ENCODE results near the gene CAMSAP1. TPM values are rescaled to one million over a fixed set of nuclear protein-coding genes. Genes with fewer than 3 reads are reported as not detected.

CAMSAP1 gene
- total RNA-seq, 1 experiment from 2014 or later, result 24.8 TPM

DNA sequence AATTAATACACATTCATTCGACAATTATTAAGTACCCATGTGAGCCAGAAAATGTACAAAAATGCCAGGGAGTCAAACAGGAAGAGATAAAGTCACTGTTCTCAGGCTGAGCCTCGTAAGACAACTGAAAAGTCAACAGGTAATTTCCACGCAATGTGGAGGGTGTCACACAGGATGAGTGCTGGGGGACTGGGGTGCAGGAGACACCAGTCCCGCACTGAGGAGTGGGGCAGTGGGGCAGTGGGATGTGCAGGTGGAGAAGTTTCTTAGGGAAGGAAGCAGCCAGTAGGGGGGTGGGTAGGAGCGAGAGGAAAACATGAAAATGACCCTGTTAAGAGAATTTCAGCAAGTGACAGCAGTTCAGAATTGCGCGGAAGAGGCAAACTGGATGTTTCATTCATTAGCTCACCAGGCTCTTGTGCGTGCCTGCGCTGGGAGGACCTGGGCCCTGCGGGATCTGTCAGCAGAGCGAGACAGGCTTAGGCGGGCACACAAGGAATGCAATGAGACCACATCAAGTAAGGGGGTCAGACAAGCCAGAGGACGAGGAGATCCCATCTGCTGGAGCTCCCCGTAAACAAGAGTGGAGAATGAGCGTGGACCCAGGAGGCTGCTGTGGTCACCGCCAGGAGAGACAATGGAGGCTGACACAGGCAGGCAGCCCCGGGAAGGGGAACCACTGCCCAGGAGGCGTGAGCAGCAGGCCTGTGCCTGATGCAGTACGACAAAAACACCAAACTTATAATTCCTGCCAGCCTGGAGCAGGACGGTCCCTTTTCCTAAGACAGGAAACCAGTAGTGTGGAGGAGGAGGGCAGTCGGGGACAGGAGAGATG, 21.0 kb downstream of the CAMSAP1 start:
- POLR2A ChIA-PET, result no interaction called here
- H3K27me3 ChIP-seq (ENCODE audit: control insufficient read depth, insufficient read depth, low read length), result no peaks in the 10 kb centered on the region
- DNase-seq (ENCODE audit: low read depth, low spot score), result no peak

DNA sequence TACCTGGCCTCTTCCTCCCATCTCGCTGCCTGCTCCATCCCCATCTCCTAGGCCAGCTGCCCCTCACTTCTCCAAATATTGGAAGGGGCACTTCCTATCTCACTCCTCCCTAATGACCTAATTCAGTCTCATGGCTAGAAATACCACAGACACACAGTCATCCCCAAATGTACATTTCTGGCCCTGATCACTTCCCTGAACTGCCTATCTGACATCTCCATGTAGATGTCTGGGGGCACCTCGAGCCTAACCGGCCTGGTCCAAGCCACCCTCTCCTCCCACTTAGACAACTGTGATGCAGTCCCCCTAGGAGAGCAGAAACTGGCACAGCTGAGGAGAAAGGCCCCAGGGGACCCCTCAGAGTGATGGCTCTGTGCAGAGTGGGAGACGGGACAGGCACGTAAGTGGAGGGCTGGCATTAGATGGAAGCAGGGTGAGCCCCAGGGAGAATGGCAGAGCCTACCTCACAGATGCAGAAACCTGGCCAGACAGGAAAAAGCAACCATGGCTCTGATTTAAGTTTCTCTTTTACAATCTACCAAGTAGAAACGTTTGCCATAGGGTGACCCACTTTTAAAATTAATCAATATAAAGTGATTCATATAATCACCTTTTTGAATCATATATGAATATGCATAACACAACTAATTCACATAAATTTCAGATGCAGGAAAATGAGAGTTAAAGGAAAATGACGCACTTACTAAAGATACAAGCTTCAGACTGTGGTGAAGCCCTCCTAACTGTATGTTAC, 22.1 kb downstream of the CAMSAP1 start:
- in situ Hi-C loops (cut with HindIII; ENCODE audit: low pct_unique_long_range_greater_than_20kb, low sequenced_read_pairs) (no loop called here), intact Hi-C loops (cut with micrococcal nuclease; ENCODE audit: unreplicated experiment) (no loop called here)
- TF ChIP-seq, protein P1, sequence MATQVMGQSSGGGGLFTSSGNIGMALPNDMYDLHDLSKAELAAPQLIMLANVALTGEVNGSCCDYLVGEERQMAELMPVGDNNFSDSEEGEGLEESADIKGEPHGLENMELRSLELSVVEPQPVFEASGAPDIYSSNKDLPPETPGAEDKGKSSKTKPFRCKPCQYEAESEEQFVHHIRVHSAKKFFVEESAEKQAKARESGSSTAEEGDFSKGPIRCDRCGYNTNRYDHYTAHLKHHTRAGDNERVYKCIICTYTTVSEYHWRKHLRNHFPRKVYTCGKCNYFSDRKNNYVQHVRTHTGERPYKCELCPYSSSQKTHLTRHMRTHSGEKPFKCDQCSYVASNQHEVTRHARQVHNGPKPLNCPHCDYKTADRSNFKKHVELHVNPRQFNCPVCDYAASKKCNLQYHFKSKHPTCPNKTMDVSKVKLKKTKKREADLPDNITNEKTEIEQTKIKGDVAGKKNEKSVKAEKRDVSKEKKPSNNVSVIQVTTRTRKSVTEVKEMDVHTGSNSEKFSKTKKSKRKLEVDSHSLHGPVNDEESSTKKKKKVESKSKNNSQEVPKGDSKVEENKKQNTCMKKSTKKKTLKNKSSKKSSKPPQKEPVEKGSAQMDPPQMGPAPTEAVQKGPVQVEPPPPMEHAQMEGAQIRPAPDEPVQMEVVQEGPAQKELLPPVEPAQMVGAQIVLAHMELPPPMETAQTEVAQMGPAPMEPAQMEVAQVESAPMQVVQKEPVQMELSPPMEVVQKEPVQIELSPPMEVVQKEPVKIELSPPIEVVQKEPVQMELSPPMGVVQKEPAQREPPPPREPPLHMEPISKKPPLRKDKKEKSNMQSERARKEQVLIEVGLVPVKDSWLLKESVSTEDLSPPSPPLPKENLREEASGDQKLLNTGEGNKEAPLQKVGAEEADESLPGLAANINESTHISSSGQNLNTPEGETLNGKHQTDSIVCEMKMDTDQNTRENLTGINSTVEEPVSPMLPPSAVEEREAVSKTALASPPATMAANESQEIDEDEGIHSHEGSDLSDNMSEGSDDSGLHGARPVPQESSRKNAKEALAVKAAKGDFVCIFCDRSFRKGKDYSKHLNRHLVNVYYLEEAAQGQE (IDR thresholded peaks at IDR 0.05; ENCODE audit: insufficient read depth in 1 of 2, low read depth in 2 of 2, low read length in 1 of 2), result no peak
- TF ChIP-seq POLR2AphosphoS5 (IDR thresholded peaks at IDR 0.05; ENCODE audit: low read depth, low read length), result no peak
- TF ChIP-seq SIN3A (IDR thresholded peaks at IDR 0.05; ENCODE audit: borderline replicate concordance, insufficient read depth, low read depth, low read length), result no peak
- TF ChIP-seq, protein P2, sequence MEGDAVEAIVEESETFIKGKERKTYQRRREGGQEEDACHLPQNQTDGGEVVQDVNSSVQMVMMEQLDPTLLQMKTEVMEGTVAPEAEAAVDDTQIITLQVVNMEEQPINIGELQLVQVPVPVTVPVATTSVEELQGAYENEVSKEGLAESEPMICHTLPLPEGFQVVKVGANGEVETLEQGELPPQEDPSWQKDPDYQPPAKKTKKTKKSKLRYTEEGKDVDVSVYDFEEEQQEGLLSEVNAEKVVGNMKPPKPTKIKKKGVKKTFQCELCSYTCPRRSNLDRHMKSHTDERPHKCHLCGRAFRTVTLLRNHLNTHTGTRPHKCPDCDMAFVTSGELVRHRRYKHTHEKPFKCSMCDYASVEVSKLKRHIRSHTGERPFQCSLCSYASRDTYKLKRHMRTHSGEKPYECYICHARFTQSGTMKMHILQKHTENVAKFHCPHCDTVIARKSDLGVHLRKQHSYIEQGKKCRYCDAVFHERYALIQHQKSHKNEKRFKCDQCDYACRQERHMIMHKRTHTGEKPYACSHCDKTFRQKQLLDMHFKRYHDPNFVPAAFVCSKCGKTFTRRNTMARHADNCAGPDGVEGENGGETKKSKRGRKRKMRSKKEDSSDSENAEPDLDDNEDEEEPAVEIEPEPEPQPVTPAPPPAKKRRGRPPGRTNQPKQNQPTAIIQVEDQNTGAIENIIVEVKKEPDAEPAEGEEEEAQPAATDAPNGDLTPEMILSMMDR (IDR thresholded peaks at IDR 0.05), result no peak
- no peak for TF ChIP-seq TCF7L2 (IDR thresholded peaks at IDR 0.05; ENCODE audit: low read depth, low read length)
- ATAC-seq, result no peak
- H3K36me3 ChIP-seq (ENCODE audit: control insufficient read depth, insufficient read depth, low read length), result no peaks in the 10 kb centered on the region
- no peaks in the 10 kb centered on the region for H3K9me3 ChIP-seq (ENCODE audit: control insufficient read depth, insufficient read depth, low read depth, low read length)
- DNase-seq (ENCODE audit: low read depth, low spot score), result no peak
- no peaks in the 10 kb centered on the region for H3K27me3 ChIP-seq (ENCODE audit: control insufficient read depth, insufficient read depth, low read length)
- CTCF ChIA-PET, result no interaction called here
- peaks cover 6% of the 10 kb centered on the region for H3K4me1 ChIP-seq (ENCODE audit: control insufficient read depth, insufficient read depth, low read length)
- H3K27ac ChIP-seq (ENCODE audit: low read length), result no peak overlapping the region
- no peak overlapping the region for H3K4me3 ChIP-seq (ENCODE audit: low read depth in 2 of 2, low read length in 2 of 2)
- POLR2A ChIA-PET, result no interaction called here
- no TSS peak for BruUV-seq (replicated peaks)

More for the DNA sequence above, 21.0 kb downstream of the CAMSAP1 start:
- in situ Hi-C loops (cut with HindIII; ENCODE audit: low pct_unique_long_range_greater_than_20kb, low sequenced_read_pairs) (no loop called here), intact Hi-C loops (cut with micrococcal nuclease; ENCODE audit: unreplicated experiment) (no loop called here)
- TF ChIP-seq TCF7L2 (IDR thresholded peaks at IDR 0.05; ENCODE audit: low read depth, low read length) (no peak), POLR2AphosphoS5 (IDR thresholded peaks at IDR 0.05; ENCODE audit: low read depth, low read length) (no peak), SIN3A (IDR thresholded peaks at IDR 0.05; ENCODE audit: borderline replicate concordance, insufficient read depth, low read depth, low read length) (no peak)
- TF ChIP-seq, protein P2 (IDR thresholded peaks at IDR 0.05), result no peak
- TF ChIP-seq, protein P1 (IDR thresholded peaks at IDR 0.05; ENCODE audit: insufficient read depth in 1 of 2, low read depth in 2 of 2, low read length in 1 of 2), result no peak
- CTCF ChIA-PET, result interaction anchor here (0.6 kb wide), 1 partner anchor 62 kb away, joined by 3 read pairs; no protein-coding TSS in a partner anchor
- Histone ChIP-seq H3K36me3 (ENCODE audit: control insufficient read depth, insufficient read depth, low read length) (no peaks in the 10 kb centered on the region), H3K27ac (ENCODE audit: low read length) (no peak overlapping the region), H3K9me3 (ENCODE audit: control insufficient read depth, insufficient read depth, low read depth, low read length) (no peaks in the 10 kb centered on the region), H3K4me1 (ENCODE audit: control insufficient read depth, insufficient read depth, low read length) (peaks cover 17% of the 10 kb centered on the region), H3K4me3 (ENCODE audit: low read depth in 2 of 2, low read length in 2 of 2) (no peak overlapping the region)
- BruUV-seq (replicated peaks), result no TSS peak
- no peak for ATAC-seq
